Bronchial epithelial cell (primary cell): Measurements from ENCODE around the gene FAM24A. TPM values are rescaled to one million over a fixed set of nuclear protein-coding genes. Genes with fewer than 3 reads are reported as not detected.

Source experiments
- DNase-seq: peaks from one replicate; pipeline ENCODE4 v3.0.0-alpha.2; 2010; ENCODE audit warnings: low read depth
- FAIRE-seq: peaks from 2 replicates; lab custom pipeline; 2011; peaks lifted over from hg19 to GRCh38; lab: Jason Lieb, UNC
- H3K27me3 ChIP-seq: 2 replicates; pipeline ENCODE4 v1.5.1; 2011; ENCODE audit warnings: low read length; ENCODE audit not compliant: control insufficient read depth, insufficient read depth
- H3K36me3 ChIP-seq: 2 replicates; pipeline ENCODE4 v1.5.1; 2011; ENCODE audit warnings: low read length; ENCODE audit not compliant: control insufficient read depth, insufficient read depth
- H3K4me3 ChIP-seq: 2 replicates; pipeline ENCODE4 v1.5.1; 2011; ENCODE audit warnings: mild to moderate bottlenecking, low read depth, low read length, control low read depth
- total RNA-seq: library from RNA; depleted of rRNA; stranded (reverse); fragments of >200 nt; gene quantifications from 2 replicates; pipeline ENCODE4 v1.2.1, GENCODE V29; 2014
- TF ChIP-seq, protein P1 (sequence below): IDR thresholded peaks from 2 replicates; pipeline ENCODE4 v1.5.1; 2011; ENCODE audit warnings: mild to moderate bottlenecking, moderate library complexity, low read length, control low read depth, inconsistent platforms; ENCODE audit not compliant: insufficient read depth, severe bottlenecking

Gene FAM24A
- total RNA-seq, 1 donor from 2014 or later: not detected

DNA sequence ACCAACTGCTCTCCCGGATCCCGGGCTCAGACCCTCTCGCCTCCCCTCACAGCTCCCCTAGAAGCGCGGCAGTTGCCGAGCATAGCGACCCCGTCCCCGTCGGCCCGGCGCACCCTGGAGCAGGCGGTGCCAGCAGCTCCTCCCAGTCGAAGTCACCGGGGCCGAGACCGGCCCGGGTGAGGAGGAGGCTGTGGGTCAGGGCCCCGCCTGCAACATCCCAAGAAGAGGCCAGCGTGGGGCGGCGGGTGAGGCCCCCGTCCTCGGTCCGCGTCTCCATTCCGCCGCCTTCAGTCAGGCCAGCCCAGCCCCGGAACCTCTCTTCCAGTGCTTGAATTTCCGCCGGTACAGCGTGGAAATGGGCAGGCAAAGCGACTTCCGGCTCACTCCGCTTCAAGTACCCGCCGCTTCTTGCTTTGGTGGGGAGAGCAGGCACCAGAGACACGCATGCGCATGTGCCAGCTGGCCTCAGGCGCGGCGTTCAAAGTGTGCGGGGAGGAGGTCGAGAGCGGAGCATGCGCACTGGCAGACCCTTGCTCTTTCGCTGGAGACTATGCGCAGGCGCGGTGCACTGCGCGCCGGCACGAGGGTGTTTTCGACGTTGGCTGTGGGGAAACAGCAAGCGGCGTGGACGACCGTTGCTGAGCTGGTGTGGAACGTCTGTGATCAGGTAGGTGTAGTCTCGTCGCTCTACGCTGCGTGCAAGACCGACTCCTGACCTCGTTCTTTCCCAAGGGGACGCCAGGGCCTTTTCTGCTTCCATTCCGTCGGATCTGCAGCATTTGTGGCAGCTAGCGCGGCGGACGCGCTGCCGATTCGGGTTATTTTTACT lies 43.7 kb downstream of the FAM24A start, which contains the start of gene C10orf88:
Gene C10orf88 (minus strand): TSS at position 326 of the 829 bp plus-strand sequence. CDS start 49 bp downstream, at position 277.
- DNase-seq (peak; percentile 96), FAIRE-seq (no peak)
- H3K36me3 ChIP-seq: no peaks in the 10 kb centered on the region
- H3K4me3 ChIP-seq: peak within 1 kb of the TSS; percentile 75
- H3K27me3 ChIP-seq: no peaks in the 10 kb centered on the region
- TF ChIP-seq, protein P1, sequence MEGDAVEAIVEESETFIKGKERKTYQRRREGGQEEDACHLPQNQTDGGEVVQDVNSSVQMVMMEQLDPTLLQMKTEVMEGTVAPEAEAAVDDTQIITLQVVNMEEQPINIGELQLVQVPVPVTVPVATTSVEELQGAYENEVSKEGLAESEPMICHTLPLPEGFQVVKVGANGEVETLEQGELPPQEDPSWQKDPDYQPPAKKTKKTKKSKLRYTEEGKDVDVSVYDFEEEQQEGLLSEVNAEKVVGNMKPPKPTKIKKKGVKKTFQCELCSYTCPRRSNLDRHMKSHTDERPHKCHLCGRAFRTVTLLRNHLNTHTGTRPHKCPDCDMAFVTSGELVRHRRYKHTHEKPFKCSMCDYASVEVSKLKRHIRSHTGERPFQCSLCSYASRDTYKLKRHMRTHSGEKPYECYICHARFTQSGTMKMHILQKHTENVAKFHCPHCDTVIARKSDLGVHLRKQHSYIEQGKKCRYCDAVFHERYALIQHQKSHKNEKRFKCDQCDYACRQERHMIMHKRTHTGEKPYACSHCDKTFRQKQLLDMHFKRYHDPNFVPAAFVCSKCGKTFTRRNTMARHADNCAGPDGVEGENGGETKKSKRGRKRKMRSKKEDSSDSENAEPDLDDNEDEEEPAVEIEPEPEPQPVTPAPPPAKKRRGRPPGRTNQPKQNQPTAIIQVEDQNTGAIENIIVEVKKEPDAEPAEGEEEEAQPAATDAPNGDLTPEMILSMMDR: no peak

- H3K36me3 ChIP-seq: no peaks in the 10 kb centered on the region
- H3K27me3 ChIP-seq: no peaks in the 10 kb centered on the region
- FAIRE-seq: no peak
- no peak for DNase-seq
- H3K4me3 ChIP-seq: peak overlapping the region; percentile 75
- TF ChIP-seq, protein P1: no peak
Observed at GRCh38 chr10:122954731-122955050, 44.3 kb downstream of the FAM24A start.

GRCh38 chr10:122955892-122956291 lies 45.5 kb downstream of the FAM24A start:
- TF ChIP-seq, protein P1: no peak
- FAIRE-seq (no peak), DNase-seq (no peak)
- H3K27me3 ChIP-seq: no peaks in the 10 kb centered on the region
- no peaks in the 10 kb centered on the region for H3K36me3 ChIP-seq
- no peak overlapping the region for H3K4me3 ChIP-seq

DNA sequence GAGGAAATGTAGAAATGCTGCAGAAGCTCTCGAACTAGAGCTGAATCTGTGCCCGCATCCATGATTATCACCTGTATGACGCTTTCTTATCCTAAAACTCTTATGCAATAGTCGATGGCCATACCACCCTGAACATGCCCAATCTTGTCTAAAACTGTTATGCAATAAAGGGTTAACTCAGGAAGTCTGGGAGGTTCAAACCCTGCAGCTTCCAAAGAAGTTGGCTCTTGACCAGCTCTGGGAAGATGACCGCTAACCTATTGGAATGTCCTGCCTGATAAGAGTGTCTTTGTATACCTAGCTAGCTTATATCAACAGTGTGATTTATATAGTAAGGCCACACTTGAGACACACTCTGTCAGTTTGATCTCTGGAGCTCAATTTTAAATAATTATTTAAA lies 47.1 kb downstream of the FAM24A start:
- H3K4me3 ChIP-seq: no peak overlapping the region
- no peaks in the 10 kb centered on the region for H3K36me3 ChIP-seq
- no peak for FAIRE-seq
- peak; percentile 98 for DNase-seq
- TF ChIP-seq, protein P1: no peak
- H3K27me3 ChIP-seq: no peaks in the 10 kb centered on the region

DNA sequence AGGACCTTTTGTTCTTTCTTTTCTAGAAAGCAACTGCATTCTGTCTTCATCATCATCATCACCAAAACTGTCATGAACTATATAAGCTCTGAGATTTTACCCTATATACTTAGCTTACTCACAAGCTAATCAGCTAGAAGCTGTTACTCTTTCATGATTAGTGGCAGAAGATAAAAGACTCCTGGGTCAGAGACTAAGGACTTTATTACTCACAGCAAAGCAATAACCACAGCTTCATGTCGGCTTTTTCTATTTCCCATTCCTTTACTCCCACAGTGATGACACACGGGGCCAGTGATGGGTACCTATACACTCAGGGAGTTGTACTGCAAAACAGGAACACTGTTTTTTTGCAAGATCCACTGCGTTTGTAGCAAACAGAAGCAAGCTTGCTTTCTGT lies 52.0 kb downstream of the FAM24A start:
- DNase-seq (no peak), FAIRE-seq (no peak)
- TF ChIP-seq, protein P1: no peak
- H3K36me3 ChIP-seq: no peaks in the 10 kb centered on the region
- no peak overlapping the region for H3K4me3 ChIP-seq
- no peaks in the 10 kb centered on the region for H3K27me3 ChIP-seq

Other genes with a start within 250 kb of the FAM24A start
- gene C10orf120, start 210.8 kb upstream of the FAM24A start, total RNA-seq: not detected in 2 replicates
- 0.51 and 0.79 TPM in 2 replicates for gene CUZD1, start 64.8 kb upstream of the FAM24A start, total RNA-seq
- gene FAM24B, start 31.0 kb upstream of the FAM24A start, total RNA-seq: 7.9 and 11.1 TPM in 2 replicates
- gene C10orf88, start 43.6 kb downstream of the FAM24A start, total RNA-seq: 10.0 and 15.1 TPM in 2 replicates
- gene PSTK, start 69.8 kb downstream of the FAM24A start, total RNA-seq: 3.7 and 4.2 TPM in 2 replicates
- gene IKZF5, start 98.2 kb downstream of the FAM24A start, total RNA-seq: 1.9 and 2.1 TPM in 2 replicates
- 3.4 and 5.4 TPM in 2 replicates for gene ACADSB, start 98.4 kb downstream of the FAM24A start, total RNA-seq
- 0.13 TPM in 1 of 2 replicates, not detected in the other for gene HMX3, start 225.4 kb downstream of the FAM24A start, total RNA-seq
- gene HMX2, start 237.5 kb downstream of the FAM24A start, total RNA-seq: not detected in 2 replicates
- 143 and 179 TPM in 2 replicates for gene BUB3, start 243.8 kb downstream of the FAM24A start, total RNA-seq